GM19193 (cell line): ENCODE measurements around the gene VAPB.

Experiments
- POLR2A ChIP-seq: IDR thresholded peaks from 4 replicates; pipeline ENCODE4 v1.6.1; 2011; ENCODE audit not compliant: insufficient read depth, insufficient read length; ENCODE audit errors: extremely low read depth

VAPB gene

DNA sequence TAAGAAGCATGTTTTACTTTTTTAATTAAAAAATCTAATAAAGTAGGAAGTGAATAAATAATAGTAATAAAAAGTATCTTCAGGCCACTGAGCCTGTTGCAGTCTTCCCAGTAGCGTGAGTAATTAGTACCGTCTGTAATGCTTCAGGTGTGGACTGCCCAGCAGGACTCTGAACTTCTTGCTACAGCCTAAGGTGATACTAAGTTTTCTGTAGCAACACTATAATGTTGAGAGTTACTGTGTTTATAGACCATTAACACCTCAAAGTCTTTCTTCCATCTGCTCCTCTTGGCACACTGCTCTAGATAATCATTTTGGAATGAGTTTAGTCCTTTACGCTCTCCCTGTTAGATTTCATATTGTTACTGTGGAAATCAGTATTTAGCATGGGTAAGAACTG is 28.4 kb downstream of the VAPB start:
- no peak for TF ChIP-seq POLR2A

- TF ChIP-seq POLR2A: no peak
These were observed 30.1 kb downstream of the VAPB start for GRCh38 chr20:58418949-58419748.

DNA sequence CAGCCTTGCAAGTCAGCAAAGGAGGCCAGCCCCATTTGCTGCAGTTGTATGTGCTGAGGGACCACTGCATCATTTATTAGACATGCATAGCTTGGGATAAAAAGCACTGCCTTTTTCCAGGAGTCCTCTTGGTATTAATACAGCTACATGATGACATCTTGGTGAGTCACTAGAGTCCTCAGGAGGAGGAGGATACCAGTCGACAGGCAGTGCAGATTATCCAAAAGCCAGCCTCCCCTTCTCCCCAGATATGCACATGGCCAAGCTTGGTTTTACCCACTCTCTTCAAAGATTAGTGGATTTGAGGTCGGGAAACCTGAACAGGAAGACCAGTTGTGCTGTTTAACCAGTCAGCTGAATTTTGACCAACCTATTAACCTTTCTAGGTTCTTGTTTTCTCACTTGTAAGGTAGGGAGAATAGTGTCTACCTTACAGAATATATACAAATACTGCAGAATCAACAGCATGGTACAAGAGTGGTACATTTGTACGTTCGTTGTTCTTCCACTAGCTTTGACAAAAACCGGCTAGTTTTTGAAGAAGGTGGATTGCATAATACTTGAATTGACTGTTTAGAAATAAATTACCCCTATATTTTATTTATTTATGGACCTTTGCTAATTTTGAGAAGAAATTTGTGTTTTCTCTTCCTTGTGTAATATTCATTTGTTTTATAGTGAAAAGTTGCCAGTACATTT is 31.9 kb downstream of the VAPB start:
- no peak for TF ChIP-seq POLR2A

DNA sequence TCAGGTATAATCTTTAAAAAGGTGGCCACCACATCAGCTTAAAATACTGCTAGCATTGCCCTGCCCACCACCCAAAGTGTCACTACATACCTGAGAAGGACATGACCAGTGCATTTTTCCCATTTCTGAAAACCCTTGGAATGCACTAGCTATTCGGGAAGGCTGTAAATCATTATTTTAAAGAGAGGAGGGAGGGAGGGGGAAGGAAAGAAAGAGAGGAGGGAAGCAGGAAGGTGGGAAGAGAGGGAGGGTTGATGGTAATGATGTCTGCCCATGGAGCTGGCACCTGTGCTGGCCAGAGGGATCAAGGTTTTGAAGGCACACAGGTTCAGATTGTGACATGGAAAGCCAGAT is 32.4 kb downstream of the VAPB start:
- no peak for TF ChIP-seq POLR2A

GRCh38 chr20:58424218-58424969 is 35.4 kb downstream of the VAPB start:
- TF ChIP-seq POLR2A: no peak

DNA sequence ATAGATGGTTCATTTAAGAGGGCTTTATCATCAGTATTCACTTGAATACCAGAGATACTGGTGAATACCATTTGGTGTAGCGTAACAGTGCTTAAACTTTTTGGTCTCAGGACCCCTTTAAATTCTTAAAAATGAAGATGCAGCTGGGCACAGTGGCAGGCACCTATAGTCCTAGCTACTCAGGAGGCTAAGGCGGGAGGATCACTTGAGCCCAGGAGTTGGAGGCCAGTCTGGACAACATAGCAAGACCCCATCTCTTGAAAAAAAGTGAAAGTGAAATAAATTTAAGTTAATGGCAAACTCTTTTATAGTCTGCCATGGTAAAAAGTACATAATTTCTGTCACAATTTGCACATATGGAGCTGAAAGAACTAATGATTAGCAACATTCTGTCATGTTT is 39.3 kb downstream of the VAPB start:
- TF ChIP-seq POLR2A: no peak

DNA sequence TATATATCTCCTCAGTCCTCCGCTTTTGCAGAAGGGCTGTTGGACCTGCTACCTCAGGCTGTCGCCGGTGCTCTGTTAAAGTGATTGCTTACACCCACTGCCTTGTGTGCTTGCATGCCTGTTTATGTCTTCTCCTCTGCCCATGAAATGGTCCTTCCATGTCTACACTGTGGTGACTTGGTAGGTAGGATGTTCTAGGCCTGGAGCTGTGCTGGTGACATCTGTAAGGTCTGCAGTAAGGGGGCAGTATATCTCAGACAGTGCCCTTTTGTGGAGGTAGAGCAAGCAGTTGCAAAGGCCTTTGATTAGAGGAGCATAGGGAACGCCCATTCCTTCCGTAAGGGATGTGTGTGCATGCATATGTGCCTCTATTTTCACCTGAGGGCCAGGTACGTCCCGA is 40.3 kb downstream of the VAPB start:
- TF ChIP-seq POLR2A: no peak

DNA sequence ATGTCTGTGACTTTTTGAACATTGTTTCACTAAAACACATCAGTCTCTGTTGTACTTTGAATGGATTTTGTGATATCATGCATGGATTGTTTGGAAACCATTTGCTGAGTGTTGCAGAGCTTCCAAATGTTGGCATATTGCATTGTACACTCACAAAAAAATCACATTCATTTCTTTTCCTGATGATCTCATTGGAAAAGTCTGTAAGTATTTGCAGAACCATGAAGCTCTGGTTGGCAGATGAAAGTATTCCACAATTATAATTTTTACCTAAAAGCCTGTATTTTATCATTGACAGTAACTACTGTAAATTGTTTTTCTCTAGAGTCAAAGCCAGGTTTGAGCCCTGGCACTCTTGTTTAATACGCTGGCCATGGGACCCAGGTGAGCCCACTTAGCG is 42.1 kb downstream of the VAPB start:
- TF ChIP-seq POLR2A: no peak

DNA sequence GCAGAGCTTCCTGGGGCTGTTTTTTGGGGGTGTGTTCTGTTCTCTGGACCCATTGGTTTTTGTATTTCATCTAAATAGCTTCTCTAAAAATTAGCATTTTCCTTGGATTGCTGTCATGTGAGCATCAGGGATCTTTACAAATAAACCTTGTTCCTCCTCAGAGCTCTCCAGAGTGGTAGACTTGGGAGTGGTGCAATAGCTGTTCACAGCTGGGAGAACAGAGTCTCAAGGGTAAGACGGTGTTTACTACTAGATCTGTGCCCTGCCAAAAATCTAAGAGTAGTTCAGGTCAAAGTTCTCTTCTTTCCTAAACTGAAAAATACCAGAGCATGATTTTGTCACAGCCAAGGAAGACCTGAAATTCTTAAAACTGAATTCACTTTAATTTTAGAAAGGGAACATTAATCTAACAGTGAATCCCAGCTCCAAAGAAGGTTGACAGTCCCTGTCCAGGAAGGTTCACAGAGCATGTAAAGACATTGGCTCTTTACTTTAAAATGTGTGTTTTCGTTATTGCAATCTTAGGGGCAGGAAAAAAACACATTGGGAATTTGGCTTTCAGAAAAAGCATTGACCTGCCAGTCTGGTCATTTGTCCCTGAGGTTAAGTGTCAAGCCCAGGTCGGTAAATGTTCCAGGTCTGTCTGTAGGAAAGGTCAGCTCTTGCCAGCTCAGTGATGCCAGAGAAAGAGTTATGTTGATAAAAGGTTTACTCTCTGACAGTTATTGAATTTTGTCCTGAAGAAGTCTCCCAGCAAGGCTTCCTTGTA is 43.3 kb downstream of the VAPB start:
- TF ChIP-seq POLR2A: no peak

GRCh38 chr20:58433029-58433647 is 44.1 kb downstream of the VAPB start:
- TF ChIP-seq POLR2A: no peak

GRCh38 chr20:58433759-58434158 is 44.7 kb downstream of the VAPB start:
- TF ChIP-seq POLR2A: no peak

DNA sequence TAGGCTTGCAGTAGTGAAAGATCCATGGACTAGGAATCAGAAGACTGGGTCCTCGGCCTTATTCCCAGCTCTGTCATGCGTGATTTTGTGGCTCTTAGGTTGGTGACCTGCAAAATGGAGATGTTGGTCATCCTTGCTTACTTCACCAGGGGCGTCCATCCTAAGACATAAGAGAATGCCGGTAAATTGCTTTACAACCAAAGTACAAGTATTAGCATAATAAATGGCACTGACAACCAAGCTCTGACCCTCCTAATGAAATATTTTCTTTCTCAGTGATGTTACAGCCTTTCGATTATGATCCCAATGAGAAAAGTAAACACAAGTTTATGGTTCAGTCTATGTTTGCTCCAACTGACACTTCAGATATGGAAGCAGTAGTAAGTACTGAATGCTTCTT is 45.3 kb downstream of the VAPB start:
- no peak for TF ChIP-seq POLR2A

GRCh38 chr20:58435237-58435636 is 46.2 kb downstream of the VAPB start:
- TF ChIP-seq POLR2A: no peak

- no peak for TF ChIP-seq POLR2A
These were observed 48.0 kb downstream of the VAPB start for GRCh38 chr20:58436868-58437645.
